GM19193 (cell line): ENCODE data around the gene CNTN4.

ENCODE experiments used
- POLR2A ChIP-seq: IDR thresholded peaks from 4 replicates; pipeline ENCODE4 v1.6.1; 2011; ENCODE audit not compliant: insufficient read depth, insufficient read length; ENCODE audit errors: extremely low read depth

CNTN4 gene

DNA sequence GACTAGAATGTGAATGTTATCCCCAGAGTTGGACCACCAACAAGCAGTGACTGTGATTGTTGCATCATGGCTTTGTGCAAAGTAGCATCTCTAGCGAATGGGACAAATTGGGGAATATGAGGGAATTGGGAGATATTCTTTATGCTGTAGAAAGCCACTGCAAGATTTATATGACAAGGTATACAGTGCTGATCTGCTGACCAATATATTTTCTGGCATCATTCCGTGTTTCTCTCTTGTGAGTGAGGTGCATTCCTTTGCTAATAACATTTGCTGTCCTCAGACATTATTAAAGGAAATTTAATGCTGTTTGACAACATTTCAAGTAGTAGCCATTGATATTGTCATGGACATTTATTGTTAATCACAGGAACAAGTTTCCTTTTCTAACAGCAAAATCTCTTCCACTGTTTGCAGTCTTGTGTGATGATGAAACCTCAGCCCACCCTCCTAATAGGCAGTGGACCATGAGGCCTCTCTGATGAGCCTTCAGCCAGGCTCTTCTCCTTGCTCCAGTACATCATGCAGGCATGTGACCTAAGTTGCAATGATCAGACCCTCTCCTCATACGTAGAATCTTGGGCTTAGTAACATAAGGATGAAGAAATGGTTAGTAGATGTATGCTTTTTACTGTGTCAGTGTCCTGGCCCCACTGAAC, 16.1 kb downstream of the CNTN4 start:
- no peak for TF ChIP-seq POLR2A

DNA sequence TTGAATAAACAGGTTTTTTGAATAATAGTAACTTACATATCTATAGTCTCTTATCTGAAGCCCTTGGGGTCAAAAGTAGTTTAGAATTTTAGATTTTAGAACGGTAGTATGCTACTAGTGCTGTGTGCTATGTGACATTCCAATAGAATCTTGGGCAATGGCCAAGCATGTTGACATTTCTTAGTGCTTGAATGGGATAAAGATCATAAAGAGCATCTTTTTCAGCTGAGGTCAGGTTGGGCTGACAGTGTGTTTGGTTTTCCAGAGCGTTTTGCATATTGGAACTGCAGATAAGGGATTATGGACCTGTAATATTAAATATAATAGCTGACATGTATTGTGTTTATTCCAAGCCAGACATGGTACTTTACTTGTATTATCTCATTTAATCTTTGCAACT, 32.1 kb downstream of the CNTN4 start:
- no peak for TF ChIP-seq POLR2A

DNA sequence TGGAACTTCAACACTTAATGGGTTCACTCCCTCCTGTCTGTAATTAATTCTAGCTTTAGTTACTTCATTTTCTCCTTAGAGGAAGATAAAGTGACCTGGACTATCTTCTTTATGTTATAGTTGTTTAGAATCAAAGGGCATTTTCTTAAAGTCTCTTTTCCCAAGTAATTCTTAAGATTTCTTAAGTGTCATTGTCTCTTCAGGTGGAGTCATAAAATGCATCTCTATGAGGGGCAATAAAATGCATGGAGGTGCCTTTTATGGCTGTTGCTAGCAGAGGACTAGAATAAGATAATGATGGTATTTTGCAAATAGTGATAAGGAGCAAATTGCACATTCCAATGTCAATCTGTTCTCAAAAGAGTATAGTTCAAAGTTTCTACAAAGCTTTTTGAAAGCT, 34.5 kb downstream of the CNTN4 start:
- TF ChIP-seq POLR2A = no peak

DNA sequence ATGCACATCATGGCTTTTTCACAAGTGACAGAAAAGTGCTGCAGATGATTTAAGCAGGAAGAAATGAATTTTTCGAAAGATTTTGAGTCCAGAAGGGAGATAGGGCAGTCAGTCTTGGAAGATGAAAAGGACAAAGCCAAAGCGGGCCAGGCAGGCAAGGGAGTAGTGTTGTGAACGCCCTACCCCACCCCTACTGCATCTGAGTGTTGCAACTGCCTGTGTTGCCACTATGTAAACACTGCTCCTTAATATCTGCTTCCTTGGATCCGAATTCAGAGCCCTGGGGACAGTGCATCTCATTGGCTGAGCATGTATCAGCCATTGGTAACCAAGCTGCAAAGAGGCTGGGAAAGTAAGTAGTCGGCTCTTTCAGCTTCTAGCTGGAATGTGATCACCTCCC, 39.0 kb downstream of the CNTN4 start:
- TF ChIP-seq POLR2A = no peak

DNA sequence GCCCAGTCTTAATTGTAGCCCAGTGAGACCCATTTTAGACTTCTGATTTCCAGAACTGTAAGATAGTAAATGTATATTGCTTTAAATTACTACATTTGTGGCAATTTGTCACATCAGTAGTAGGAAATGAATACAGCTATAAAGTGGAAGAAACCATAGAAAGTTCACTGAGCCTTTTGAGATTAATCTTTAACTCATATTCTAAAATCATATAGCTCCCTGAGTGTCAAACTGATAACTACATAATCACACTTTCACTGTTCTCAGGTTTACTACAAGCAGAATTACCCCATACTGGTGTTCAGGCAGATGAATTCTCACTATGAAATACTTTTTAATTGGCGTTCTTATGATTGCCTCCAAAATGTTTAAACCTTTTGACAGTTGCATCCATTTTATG, 42.8 kb downstream of the CNTN4 start:
- no peak for TF ChIP-seq POLR2A

DNA sequence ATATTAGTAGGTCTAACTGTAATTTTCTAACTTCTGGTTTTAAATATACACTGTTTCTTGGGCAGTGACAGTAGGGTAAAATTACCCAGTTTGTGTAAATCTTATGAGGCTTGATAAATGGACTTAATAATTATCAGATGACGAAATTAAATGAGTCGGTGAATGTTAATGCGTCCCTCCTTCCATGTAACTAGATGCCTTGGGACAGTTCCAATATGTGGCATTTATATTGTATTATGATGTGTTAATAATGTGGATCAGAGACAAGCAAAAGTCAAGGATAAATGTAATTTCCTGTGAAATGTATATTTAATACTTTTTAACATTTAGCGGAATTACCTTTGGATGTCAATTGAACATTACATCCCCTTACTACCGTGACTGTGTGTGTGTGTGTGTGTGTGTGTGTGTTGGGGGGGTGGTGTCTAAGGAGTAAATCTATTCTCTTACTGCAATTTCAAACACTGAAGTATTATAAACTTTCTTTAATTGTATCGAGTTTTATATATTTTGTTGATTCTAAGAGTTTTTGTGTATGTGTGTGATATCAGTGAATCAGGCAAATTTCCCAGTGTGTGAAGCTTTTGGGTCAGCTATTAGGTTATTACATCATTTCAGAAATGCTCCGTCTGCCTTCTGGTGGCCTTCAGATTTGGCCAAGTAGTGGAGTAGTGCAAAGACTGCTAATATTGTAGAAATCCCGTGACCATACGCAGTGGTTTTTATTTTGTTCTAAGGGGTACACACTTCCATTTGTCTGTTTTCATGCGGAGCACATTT, 50.1 kb downstream of the CNTN4 start:
- TF ChIP-seq POLR2A = no peak

DNA sequence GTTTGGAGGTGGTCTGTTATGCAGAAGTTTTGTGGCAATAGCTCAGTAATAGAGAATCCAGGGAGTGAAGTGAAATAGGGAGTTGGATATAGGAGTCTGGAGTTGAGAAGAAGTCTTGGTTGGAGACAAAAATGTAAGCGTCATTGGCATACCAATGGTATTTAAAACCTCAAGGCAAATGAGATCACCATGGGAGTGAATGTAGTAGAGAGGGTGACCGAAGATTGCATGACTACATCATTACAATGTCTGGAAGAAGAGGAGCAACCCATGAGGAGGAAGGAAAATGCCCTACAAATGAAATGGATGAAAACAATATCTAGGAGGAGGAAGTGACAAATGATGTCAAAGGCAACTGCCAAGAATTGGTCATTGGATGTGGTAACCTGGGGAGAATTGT, 54.4 kb downstream of the CNTN4 start:
- TF ChIP-seq POLR2A = no peak

DNA sequence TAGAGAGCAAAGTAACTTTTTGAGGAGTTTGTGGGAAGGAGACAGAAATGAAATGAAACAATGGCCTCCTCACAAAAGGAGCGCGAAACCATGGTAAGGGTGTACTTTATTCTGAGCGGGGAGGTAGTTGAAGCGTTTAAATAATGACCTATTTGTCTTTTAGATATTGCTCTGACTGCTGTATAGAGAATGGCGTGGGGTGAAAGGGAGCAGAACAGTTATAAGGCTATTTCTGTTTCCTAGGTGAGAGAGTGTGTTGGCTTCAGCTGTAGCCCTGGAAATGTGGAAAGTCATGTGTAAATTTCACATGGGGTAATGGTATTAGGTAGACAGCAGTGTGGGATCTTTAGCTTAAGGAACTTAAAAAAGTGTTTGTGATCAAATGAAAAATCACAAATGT, 54.9 kb downstream of the CNTN4 start:
- no peak for TF ChIP-seq POLR2A

DNA sequence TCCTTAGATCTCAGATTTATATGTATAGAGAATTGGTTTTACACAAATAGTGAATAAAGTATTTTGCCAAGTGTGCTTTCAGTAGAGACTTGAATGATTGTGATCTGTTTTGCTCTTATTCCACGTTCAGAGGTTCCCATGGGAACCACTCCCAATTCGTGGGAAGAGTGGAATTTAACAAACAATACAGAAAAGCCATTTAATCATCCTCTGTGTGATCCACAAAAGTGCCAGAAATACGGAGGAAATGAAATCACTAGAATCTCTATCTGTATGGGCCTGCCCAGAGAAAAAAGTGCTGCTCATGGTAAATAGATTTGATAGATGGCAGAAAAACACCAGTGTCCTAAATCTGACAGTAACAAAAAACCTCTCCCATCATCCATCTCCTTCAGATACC, 56.0 kb downstream of the CNTN4 start:
- TF ChIP-seq POLR2A = no peak

DNA sequence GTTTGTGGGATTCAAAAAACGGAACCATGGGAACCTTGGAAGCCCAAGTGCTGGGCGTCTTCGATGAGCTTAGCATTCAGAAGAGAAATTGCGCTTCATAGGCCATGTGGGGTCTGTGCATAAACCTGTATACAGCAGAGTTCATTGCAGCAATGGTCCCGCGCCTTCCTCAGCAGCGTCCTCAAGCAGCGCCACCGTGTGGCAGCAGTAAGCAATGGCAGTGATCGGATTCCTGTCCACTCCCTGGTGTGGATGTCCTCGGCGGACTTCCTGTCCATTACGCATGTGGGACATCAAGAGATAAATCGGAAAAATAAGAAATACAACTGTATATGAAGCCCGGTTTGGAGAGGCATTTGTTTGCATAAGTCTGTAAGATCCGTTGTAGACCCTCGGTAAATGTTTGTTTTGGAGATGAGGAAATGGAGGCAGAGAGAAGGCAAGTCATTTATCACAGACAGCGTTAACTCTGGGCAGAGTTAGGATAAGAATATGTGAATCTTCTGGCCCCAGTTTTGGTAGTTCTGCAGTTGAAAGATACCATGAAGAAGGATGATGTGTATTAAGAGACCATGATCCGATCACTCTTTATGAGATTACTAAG, 57.7 kb downstream of the CNTN4 start:
- no peak for TF ChIP-seq POLR2A

DNA sequence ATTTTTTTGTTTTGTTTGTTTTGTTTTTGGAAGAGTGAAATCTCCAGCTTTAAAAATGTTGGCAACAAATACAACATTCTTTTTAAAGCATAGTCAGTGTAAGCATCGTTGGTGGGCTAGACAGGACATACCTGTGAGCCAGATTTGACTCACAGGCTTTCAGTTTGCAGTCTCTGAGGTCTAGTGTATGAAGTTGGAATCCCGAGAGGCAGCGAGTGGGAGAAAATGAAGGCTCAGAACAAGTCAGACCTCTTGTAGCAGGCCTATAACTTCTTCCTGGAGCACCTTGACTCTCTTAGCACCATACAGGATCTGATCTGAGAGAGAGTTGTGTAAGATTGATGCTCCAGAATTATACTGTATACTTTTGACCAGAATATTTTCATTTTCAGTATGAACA, 60.2 kb downstream of the CNTN4 start:
- TF ChIP-seq POLR2A = no peak

DNA sequence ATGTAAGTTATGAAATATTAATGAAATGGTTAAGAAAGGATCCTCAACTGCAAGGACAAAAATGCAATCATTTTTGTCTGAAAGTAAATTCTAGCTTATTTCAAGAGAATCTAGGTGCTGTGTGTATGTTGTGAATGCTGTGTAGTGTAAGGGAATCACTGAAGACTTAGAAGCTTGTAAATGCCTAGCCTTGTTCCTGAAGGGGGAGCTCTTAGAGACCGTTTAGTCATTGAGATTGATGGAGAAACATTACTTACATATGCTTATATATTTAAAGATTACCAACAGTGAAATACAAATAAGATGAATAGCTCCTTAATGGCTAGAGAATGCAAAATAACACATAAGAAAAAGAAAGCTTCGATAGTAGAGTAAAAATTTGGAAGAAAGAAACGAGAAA, 67.9 kb downstream of the CNTN4 start:
- TF ChIP-seq POLR2A = no peak

DNA sequence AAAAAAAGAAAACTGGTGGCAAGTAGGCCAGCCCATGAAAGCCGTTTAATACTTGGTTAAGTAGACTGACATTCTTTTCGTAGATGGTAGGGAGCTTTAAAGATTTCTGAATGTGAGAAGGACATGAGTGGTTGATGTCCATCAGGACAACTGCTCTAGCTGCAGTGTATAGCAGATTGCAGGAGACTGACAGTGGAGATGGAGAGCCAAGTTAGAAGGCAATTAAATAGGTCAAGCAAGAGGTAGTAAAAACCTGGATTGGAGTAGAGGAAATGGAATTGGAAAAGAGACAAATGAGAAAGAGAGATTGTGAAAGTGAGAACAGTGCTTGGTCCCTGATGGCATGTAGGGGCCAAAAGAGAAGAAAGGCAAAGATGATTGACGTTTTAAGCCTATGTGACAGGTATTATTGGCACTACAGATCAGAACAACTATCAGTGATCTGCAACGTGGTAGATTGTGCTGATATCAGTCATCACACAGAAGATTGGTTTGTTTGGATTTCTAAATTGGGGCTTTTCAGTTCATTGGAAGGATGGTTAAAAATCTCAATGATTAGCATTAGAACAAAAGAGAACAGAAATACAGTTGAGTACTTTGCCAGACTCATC, 74.0 kb downstream of the CNTN4 start:
- TF ChIP-seq POLR2A = no peak

DNA sequence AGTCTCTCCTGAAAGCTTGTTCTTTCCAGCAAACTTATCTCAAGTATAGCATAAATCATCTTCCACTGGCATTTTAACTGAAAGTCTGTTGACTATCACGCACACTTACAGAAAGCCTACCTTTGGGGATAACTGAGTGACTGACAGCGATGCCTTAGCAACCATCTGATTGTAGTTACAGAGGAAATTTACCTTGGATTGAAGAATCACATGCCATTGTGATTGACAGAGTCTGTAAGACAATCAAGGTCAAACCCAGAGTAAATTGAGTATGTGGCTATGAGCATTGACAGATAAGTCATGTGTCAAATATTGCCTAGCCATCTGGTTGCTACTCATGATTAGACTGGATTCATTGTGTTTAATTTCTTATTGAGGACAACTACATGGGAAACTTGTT, 82.0 kb downstream of the CNTN4 start:
- TF ChIP-seq POLR2A = no peak

DNA sequence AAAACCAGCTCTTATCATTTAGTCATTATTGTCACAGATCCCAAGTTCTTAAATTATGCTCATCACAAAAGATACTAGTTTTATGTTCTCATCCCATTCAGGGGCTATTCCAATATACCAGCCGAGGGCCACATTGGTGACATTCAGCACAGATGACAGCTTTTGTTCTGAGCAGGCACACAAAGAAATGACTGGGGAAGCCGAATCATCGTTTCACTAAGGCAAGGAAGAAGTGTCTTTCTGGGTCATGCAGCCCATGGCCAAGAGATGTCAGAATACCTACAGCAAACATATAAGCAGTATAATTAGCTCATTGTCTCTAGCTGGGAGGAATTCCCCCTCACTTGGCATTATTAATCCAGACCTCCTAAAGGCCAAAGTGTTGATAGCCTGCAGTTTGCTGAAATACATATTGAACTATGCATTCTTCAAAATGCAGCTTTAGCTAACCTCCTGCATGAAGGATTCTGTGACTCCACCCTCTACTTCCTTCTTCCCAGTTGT, 100.2 kb downstream of the CNTN4 start:
- no peak for TF ChIP-seq POLR2A
